Uterus (tissue), 4 donors: Measurements from ENCODE around the gene METTL6. TPM values are rescaled to one million over a fixed set of nuclear protein-coding genes. Genes with fewer than 3 reads are reported as not detected.
A peak's percentile ranks its signal among the peaks of the same experiment; 100 is the strongest.

Experiments
- DNase-seq, 2 donors: peaks; one replicate each; pipeline ENCODE4 v3.0.0-alpha.2; 2019 to 2020
- H3K27ac ChIP-seq, 2 donors: fragments of 200-600 bp; sonication (generic); 1 replicate in 1 of 2; 2 replicates in 1 of 2; pipeline ENCODE4 v1.5.1; 2016 to 2018
- H3K27me3 ChIP-seq, 2 donors: fragments of 200-600 bp; sonication (generic); one replicate each; pipeline ENCODE4 v1.5.1; 2018 to 2019; ENCODE audit warnings: control low read depth in 1 of 2
- H3K36me3 ChIP-seq, 2 donors: fragments of 200-600 bp; sonication (generic); one replicate each; pipeline ENCODE4 v1.5.1; 2019; ENCODE audit warnings: control low read depth in 1 of 2
- H3K4me1 ChIP-seq, 2 donors: fragments of 200-600 bp; sonication (generic); one replicate each; pipeline ENCODE4 v1.5.1; 2018 to 2019; ENCODE audit warnings: control low read depth in 1 of 2
- H3K4me3 ChIP-seq, 2 donors: fragments of 200-600 bp; sonication (generic); 1 replicate in 1 of 2; 2 replicates in 1 of 2; pipeline ENCODE4 v1.5.1; 2018 to 2019; ENCODE audit warnings: mild to moderate bottlenecking in 1 of 2
- H3K9me3 ChIP-seq, 2 donors: fragments of 200-600 bp; sonication (generic); one replicate each; pipeline ENCODE4 v1.5.1; 2019; ENCODE audit warnings: control low read depth in 1 of 2
- POLR2A ChIP-seq, 2 donors: fragments of 450-650 bp; IDR thresholded peaks; one replicate each; pipeline ENCODE4 v1.6.1; 2016; ENCODE audit warnings: antibody characterized with exemption in 2 of 2, mild to moderate bottlenecking in 1 of 2, moderate library complexity in 1 of 2
- intact Hi-C: fragments of 100-400 bp; cut with DNase I; formaldehyde crosslinking; loops from one replicate; pipeline ENCODE4 v1.15.1; 2023; ENCODE audit warnings: low total_unique reads
- total RNA-seq, 4 donors: library from RNA; depleted of rRNA in 3 of 4; stranded (reverse); fragments of >200 nt in 3 of 4; gene quantifications; one replicate each; pipeline versions ENCODE4 v1.1.0 to v1.2.4, GENCODE V29; 2014 to 2023
- TF ChIP-seq, protein P1 (sequence below), 4 experiments: fragments of 200-600 bp in 2 of 4; fragments of 450-650 bp in 2 of 4; sonication (generic) in 2 of 4; IDR thresholded peaks; one replicate each; pipeline ENCODE4 v1.5.1; 2016 to 2019; ENCODE audit warnings: antibody characterized with exemption in 4 of 4, mild to moderate bottlenecking in 2 of 4, moderate library complexity in 1 of 4
- donor health status: DM: yes; HTN: yes; CAD: no.

The METTL6 gene, protein sequence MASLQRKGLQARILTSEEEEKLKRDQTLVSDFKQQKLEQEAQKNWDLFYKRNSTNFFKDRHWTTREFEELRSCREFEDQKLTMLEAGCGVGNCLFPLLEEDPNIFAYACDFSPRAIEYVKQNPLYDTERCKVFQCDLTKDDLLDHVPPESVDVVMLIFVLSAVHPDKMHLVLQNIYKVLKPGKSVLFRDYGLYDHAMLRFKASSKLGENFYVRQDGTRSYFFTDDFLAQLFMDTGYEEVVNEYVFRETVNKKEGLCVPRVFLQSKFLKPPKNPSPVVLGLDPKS
- 10 to 100 TPM in 3 of 4 donors, 1 to 10 TPM in 1; 2.0 to 61.7 (median 25.9) TPM for total RNA-seq

DNA sequence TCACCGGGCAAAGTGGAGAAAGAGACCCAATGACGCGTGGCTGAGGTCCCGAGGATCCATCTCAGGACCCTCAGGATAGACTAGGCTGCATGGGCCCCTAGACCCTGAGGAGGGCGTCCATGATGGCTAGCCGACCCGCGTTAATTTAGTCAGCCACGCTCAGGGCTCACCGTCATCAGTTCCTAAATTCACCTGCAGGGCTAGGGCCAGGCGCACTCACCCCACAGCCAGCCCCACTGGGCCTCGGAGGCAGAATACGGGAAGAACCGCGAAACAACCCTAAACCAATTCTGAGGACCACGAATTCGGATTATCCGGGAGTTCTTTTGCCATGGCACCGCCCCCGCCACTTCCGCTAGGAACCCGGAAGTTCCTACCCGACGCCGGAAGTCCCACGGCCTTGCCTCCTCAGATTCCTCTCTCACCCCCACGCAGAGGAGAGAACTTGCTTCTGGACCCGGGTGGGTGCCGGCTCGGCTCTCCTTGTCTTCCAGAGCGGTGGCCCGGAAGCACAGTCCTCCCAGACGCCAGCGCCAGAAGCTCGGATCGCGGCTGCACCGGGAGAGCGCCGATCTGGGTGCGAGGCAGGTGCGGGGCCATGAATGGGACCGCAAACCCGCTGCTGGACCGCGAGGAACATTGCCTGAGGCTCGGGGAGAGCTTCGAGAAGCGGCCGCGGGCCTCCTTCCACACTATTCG lies at the start of gene METTL6, which contains the start of gene EAF1:
TSS of gene METTL6 (minus strand) at position 363 of the 699 bp plus-strand sequence. CDS start 1,033 bp downstream, outside the sequence.
TSS of gene EAF1 (plus strand) at position 417 of the 699 bp plus-strand sequence. CDS start at position 599, 182 bp downstream.
- no peaks in the 10 kb centered on the region for H3K4me1 ChIP-seq
- peak within 1 kb of the TSS; percentile 73 to 85 for H3K27ac ChIP-seq
- intact Hi-C loops: no loop called here
- H3K4me3 ChIP-seq: peak within 1 kb of the TSS; percentile 79 to 88
- H3K9me3 ChIP-seq: no peaks in the 10 kb centered on the region
- TF ChIP-seq POLR2A (IDR thresholded peaks at IDR 0.05): peak in 1 of 2 donors; percentile 40
- TF ChIP-seq, protein P1, sequence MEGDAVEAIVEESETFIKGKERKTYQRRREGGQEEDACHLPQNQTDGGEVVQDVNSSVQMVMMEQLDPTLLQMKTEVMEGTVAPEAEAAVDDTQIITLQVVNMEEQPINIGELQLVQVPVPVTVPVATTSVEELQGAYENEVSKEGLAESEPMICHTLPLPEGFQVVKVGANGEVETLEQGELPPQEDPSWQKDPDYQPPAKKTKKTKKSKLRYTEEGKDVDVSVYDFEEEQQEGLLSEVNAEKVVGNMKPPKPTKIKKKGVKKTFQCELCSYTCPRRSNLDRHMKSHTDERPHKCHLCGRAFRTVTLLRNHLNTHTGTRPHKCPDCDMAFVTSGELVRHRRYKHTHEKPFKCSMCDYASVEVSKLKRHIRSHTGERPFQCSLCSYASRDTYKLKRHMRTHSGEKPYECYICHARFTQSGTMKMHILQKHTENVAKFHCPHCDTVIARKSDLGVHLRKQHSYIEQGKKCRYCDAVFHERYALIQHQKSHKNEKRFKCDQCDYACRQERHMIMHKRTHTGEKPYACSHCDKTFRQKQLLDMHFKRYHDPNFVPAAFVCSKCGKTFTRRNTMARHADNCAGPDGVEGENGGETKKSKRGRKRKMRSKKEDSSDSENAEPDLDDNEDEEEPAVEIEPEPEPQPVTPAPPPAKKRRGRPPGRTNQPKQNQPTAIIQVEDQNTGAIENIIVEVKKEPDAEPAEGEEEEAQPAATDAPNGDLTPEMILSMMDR (IDR thresholded peaks at IDR 0.05): peak in 3 of 4 experiments; percentile 8 to 29 (median 10)
- no peaks in the 10 kb centered on the region for H3K36me3 ChIP-seq
- H3K27me3 ChIP-seq: no peaks in the 10 kb centered on the region
- peak; percentile 78 to 81 for DNase-seq

DNA sequence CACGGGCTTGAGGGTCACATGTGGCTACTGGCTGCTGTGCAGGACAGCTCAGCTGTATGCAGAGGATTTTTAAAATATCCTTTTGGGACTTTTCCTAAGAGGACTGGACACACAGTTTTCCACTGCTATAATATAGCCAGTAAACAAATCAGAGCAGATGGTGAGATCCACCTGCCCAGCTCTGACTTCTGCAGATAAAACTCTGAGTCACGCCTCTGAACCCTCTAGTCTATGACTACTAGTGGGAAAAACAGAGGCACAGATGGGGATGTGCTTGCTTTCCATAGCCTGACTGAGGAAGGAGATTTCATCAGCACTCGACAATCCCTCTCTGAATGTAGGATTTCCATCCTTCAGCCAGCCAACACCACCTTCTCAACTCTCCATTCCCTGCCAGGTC lies 49.0 kb upstream of the METTL6 start:
- no peak for DNase-seq
- Histone ChIP-seq H3K27ac (peak overlapping the region in 1 of 2 donors; percentile 33), H3K27me3 (no peaks in the 10 kb centered on the region), H3K9me3 (no peaks in the 10 kb centered on the region), H3K36me3 (no peaks in the 10 kb centered on the region), H3K4me1 (no peaks in the 10 kb centered on the region), H3K4me3 (no peak overlapping the region)
- intact Hi-C loops: no loop called here
- no peak for TF ChIP-seq POLR2A (IDR thresholded peaks at IDR 0.05)
- TF ChIP-seq, protein P1 (IDR thresholded peaks at IDR 0.05): no peak

DNA sequence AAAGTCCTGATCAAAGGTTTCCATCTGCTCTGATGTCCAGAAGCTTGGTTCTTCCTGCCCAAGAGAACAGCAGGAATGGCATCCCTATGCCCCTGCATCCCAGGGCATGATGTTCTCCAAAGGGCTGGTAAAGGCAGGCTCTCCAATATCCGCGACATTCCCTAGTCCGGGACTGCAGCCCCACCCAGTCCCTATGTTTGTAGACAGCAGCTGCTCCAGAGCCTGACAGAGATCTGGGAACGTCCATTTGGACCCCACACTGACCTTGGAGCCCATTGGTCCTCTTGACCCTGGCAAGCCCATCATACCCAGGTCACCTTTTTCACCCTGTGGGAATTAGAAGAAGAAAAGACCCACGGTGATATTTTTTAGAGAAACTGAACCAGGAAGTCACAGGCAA lies 47.8 kb upstream of the METTL6 start:
- no peaks in the 10 kb centered on the region for H3K27me3 ChIP-seq
- no peak overlapping the region for H3K27ac ChIP-seq
- no peaks in the 10 kb centered on the region for H3K9me3 ChIP-seq
- no peak for DNase-seq
- H3K4me3 ChIP-seq: no peak overlapping the region
- H3K36me3 ChIP-seq: no peaks in the 10 kb centered on the region
- no peaks in the 10 kb centered on the region for H3K4me1 ChIP-seq
- no peak for TF ChIP-seq POLR2A (IDR thresholded peaks at IDR 0.05)
- TF ChIP-seq, protein P1 (IDR thresholded peaks at IDR 0.05): no peak
- intact Hi-C loops: no loop called here

GRCh38 chr3:15471861-15472260 lies 44.5 kb upstream of the METTL6 start:
- no peak for DNase-seq
- Histone ChIP-seq H3K9me3 (no peaks in the 10 kb centered on the region), H3K36me3 (no peaks in the 10 kb centered on the region), H3K27ac (no peak overlapping the region), H3K4me1 (no peaks in the 10 kb centered on the region), H3K4me3 (no peak overlapping the region), H3K27me3 (no peaks in the 10 kb centered on the region)
- no peak for TF ChIP-seq POLR2A (IDR thresholded peaks at IDR 0.05)
- TF ChIP-seq, protein P1 (IDR thresholded peaks at IDR 0.05): no peak
- intact Hi-C loops: no loop called here

DNA sequence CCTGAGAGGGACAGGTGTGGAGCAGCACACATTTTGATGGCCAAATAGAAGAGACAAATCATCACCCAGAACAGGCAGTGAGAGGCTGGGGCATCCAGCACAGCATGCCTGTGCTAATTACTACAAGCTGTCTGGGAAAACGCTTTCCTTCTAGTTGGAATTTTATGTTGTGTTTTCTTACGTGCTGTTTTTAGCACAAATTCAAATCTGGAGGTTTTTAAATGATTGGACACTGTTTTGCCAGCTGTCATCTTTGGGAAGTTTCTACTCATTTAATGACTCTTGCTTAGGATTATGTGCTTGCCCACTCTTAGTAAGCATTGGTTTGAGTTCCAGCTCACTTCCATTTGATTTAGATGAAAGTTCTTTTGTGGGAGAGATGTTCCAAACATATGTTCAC lies 43.5 kb upstream of the METTL6 start:
- Histone ChIP-seq H3K4me1 (no peaks in the 10 kb centered on the region), H3K27me3 (no peaks in the 10 kb centered on the region), H3K4me3 (no peak overlapping the region), H3K9me3 (no peaks in the 10 kb centered on the region), H3K36me3 (no peaks in the 10 kb centered on the region), H3K27ac (no peak overlapping the region)
- intact Hi-C loops: no loop called here
- DNase-seq: no peak
- TF ChIP-seq, protein P1 (IDR thresholded peaks at IDR 0.05): no peak
- TF ChIP-seq POLR2A (IDR thresholded peaks at IDR 0.05): no peak
